Left cardiac atrium (tissue), 4 donors: Measurements from ENCODE around the gene HOXD1. TPM values are rescaled to one million over a fixed set of nuclear protein-coding genes. Genes with fewer than 3 reads are reported as not detected.

Experiments
- ATAC-seq, 2 donors: fragments of 200-7000 bp; cut with Tn5 transposase; one replicate each; pipeline ENCODE4 v1.9.1; 2020; ENCODE audit warnings: mild to moderate bottlenecking in 2 of 2, moderate library complexity in 2 of 2
- DNase-seq: peaks from one replicate; pipeline ENCODE4 v3.0.0-alpha.2; 2020
- intact Hi-C, 2 donors: fragments of 100-400 bp; cut with DNase I; formaldehyde crosslinking; loops; one replicate each; pipeline versions ENCODE4 v1.14.1 to v1.15.1; 2022 to 2023
- total RNA-seq, 2 donors: library from RNA; stranded (reverse); fragmentation: NEBNext Ultra II Directional; extraction: Animal tissue kit (Norgen Biotek cat#: 25700); gene quantifications; one replicate each; pipeline ENCODE4 v1.2.1, GENCODE V29; 2021
- donor health status: DM: no; HTN: yes; CAD: no.
- donor health status: DM: no; HTN: yes; CAD: no; lungs with severe emphysema.
- donor health status: DM: yes; HTN: yes; CAD: no.
- donor health status: Dilated cardiomyopathy.

The HOXD1 gene
- total RNA-seq, 2 donors from 2014 or later: 0.21 TPM; not detected in 1

DNA sequence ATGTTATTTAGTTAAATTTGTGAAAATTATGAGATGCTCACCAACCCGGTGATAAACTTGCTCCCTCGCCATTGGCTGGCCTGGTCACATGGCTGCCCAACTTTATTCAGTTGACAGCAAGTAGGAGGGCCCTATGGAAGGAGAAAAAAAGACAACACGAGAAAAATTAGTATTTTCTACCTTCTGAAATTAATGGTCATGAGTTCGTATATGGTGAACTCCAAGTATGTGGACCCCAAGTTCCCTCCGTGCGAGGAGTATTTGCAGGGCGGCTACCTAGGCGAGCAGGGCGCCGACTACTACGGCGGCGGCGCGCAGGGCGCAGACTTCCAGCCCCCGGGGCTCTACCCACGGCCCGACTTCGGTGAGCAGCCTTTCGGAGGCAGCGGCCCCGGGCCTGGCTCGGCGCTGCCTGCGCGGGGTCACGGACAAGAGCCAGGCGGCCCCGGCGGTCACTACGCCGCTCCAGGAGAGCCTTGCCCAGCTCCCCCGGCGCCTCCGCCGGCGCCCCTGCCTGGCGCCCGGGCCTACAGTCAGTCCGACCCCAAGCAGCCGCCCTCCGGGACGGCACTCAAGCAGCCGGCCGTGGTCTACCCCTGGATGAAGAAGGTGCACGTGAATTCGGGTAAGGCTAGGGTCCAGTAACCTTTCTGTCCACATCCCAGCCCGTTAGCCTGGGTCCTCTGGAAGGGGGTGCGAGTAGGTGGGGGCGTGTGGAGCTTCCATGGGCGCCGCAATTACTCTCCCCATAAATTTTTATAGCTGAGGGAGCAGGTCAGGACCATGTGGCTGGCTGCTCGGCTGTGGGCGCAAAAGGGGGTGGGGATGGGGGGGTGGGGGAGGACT, 36.8 kb upstream of the HOXD1 start, which contains the start of gene HOXD4:
HOXD4 (plus strand) TSS at position 109 of the 846 bp plus-strand sequence; CDS start at position 193, 84 bp downstream.
- no peak for DNase-seq
- intact Hi-C loops: no loop called here
- ATAC-seq: no peak

DNA sequence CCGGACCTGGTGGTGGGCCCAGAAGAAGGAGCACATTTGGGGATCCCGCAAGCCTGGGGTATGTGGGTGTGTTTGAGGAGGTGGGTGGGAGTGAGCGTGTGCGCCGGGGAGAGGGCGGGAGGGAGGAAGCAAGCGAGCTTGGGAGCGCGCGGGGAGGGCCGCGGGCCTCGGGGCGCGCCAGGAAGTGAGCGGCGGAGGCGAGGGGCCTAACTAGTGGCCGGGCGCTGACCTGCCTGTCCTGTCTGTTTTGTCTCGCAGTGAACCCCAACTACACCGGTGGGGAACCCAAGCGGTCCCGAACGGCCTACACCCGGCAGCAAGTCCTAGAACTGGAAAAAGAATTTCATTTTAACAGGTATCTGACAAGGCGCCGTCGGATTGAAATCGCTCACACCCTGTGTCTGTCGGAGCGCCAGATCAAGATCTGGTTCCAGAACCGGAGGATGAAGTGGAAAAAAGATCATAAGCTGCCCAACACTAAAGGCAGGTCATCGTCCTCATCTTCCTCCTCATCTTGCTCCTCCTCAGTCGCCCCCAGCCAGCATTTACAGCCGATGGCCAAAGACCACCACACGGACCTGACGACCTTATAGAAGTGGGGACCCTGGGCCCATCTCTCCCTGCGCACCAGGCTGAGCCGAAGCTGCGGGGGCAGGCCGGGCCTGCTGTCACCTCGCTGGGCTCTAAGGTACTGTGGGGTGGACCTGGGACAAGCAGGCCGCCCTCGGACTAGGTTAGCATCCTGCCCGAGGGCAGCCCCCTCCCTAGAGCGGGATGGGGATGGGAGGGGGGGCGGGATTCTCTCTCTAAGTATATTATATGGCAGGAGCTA, 35.9 kb upstream of the HOXD1 start:
- ATAC-seq: no peak
- intact Hi-C loops: no loop called here
- no peak for DNase-seq

DNA sequence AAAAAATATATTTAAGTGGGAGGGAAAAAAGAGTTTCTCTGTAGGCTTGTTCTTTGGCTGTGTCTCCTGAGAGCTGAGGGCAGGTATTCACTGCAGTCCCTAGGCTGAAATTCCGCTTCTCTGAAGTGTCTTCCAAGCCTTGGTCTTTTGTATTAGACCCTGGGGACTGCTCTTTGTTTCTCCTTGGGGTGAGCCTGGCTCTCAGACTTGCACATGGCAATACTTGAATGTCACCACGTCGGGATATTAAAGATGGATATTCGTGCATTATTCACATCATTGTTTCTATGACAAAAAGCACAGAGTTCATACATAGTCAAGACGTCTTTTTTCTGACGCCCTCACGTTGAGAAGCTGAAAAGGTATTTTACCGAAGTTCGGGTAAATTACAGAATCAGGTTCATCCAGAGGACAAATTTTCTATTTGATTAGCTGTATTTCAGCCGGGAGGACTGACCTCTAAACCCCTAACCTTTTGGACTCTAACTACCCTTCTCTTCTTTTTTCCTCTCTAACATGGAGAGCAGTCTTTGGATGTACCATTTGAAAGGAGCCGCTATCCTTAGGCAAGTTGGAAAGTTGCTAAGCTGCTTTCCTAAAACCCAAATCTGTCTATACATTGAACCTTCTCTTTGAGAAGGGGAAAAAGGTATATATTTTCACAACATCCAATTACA, 33.8 kb upstream of the HOXD1 start:
- intact Hi-C loops: no loop called here
- DNase-seq (no peak), ATAC-seq (no peak)

DNA sequence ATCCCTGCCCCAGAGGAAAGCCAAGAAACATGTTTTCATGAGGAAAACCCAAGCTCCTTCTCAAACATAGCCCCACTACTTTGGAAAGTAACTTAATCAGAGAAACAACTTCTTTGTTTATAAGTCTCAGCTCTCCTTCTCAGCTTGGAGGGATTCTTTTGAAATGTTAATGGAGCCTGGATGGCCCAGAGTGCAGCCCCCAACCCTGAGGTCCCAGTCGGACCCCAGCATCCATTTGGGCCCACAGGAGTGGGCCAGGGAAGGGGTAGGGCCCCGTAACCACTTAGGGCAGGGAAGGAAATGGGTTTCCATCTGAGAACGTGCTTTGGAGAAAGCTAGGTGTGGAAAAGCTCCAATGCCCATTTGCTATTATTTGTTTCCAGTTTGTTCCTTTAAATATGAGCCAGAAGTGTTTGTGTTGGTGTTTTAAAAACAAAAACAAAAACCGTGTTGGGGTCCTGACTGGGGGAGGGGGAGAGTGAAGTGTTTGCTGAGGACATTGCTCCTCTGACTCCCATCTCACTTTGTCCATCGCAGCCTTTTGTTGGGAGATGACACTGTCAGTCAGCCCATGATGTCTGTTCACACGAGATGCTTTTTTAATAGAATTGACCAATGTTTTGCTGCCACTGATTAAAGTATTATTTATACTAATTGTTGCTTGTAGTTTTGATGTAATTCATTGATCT, 33.0 kb upstream of the HOXD1 start:
- DNase-seq (no peak), ATAC-seq (no peak)
- intact Hi-C loops: no loop called here

DNA sequence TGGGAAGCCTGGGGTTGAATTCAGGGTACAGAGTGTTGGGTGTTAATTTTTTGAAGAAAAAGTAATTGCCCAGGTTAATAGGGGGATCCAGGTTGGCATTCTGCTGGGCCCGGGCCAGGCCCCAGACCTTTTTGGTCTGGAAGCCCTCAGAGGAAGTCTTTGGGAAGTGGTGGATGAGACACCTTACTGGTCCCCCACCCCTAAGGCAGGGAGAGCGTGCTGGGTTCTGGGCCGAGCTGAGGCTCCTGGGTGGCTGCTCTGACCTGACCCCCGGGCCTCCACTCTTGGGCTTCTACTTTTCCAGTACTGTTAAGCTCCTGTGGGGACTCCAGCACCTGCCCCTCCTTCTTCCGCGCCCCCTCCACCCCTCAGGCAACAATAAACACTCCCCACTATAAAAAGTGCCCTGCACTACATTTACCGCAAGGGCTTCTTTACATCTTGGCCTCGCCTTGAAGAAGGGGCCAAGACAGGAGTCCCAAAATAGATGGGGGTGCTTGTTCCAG, 32.1 kb upstream of the HOXD1 start:
- intact Hi-C loops: no loop called here
- ATAC-seq (no peak), DNase-seq (no peak)

DNA sequence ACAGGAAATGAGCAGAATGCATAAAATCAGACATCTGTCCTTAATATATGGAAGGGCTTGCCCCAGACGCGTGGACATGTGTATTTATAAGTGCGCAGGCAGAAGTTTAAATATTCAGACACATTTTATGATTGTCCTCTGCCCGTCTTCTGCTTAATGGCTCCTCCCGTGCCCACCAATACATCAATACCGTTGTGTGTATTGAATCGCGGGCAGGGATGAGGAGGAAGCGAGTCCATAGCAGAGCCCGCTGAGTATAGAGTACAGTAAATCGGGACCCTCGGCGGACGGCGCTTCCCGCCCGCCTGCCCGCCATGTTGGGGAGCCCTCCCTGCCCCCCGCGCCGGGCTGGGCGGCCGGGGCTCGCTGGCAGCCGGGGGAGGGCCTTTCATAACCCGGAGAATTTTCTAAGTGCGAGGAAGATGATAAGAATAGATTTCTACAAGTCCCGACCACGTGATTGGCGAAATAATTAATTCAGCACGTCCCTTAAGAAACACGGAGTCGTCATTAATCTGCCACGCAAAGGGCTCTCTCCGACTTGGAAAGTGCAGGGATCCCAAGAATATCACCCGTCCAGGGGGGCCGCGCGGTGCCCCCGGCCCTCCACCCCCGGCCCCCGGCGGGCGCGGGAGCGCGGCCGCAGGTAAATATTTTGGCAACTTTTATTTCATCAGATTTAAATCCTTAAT, 31.5 kb upstream of the HOXD1 start, which contains the start of gene HOXD3:
HOXD3 (plus strand) TSS at position 501 of the 692 bp plus-strand sequence. CDS start 11,808 bp downstream, outside the sequence.
- intact Hi-C loops: no loop called here
- DNase-seq (no peak), ATAC-seq (no peak)

DNA sequence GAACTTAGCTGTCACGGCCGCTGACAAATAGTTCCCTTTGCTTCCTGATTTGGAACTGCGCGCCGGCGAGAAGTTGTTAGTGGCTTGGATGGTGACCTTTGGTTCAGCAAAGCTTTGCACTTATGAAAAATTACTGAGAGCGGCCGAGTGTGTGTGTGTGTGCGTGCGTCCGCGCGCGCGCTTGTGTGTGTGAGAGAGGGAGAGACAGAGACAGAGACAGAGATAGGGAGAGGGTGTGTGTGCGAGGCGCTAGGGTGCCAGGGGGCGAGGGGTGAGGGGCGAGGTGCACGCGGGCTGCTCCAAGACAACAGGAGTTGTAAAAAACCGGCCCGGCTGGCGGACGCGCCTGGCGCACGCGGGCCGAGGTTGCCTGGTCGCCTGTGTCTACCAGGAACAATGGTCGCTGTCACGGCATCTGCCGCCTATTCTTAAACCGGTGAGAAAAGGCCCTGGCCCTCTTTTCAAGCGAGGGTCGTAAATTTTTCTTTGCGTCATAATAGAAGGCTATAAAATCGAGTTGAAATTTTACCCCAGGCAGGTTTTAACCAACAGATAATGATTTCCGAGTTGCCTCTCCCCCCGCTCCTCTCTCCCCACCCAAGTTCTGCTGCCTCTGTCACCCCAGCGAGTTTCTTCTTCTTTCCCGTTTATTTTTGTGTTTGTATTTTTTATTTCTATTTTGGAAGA, 30.8 kb upstream of the HOXD1 start:
- ATAC-seq: no peak
- intact Hi-C loops: no loop called here
- DNase-seq: no peak

DNA sequence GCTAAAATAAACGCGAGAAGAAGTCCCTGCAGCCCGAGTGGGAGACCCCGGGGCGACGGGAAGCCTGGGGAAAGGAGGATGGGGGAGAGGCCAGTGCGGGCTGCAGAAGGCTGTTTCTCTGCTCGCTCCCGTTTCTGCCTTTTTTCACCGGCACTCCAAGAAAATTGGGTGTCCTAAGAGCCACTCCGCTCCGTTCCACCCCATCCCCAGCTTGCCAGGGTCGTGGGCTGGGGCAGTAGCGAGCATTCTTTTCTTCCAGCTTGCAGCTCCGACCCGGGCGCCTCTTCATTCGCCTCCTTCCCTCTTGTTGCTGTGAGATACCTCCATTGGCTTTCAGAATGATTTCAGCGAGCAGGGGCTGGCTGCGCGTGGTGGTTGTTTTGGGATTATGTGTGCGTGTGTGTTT, 30.3 kb upstream of the HOXD1 start:
- intact Hi-C loops: no loop called here
- ATAC-seq (no peak), DNase-seq (no peak)

DNA sequence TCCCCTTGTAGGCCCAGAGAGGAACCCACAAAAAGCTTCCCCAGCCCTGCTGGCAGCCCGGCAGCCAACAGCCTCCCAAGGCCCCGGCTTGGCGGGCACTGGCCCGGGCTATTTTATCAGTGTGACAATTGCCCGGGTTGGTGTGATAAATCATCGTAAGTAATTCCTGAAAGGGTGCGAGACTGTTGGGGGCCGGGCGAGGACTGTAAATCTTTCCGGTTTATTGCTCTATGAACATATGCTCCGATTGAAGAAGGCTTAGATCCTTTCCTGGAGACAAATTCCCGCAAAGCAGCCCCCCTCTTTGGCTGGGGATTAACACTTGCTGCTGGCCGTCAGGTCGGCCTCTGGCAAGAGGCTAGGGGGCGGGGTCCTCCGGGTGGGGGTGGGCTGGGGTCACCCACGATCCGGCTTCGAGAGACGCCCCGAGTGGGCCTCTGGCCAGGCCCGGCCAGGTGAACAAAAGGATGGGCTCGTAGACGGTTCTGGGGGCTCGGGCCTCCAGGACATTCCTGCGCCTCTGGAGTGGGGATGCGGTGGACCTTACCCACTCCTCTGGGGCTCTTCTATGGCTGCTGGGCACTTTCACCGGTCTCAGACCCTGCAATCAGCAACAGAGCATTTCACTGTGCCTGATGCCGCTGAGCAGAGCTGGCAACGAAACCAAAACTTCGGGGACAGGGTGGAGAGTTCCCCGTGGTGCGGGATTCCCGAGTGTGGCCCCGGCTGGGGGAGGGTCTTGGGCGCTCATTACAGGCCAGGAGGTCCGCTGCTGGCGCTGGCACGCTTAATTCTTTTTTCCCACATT, 29.4 kb upstream of the HOXD1 start:
- ATAC-seq: no peak
- intact Hi-C loops: no loop called here
- no peak for DNase-seq

DNA sequence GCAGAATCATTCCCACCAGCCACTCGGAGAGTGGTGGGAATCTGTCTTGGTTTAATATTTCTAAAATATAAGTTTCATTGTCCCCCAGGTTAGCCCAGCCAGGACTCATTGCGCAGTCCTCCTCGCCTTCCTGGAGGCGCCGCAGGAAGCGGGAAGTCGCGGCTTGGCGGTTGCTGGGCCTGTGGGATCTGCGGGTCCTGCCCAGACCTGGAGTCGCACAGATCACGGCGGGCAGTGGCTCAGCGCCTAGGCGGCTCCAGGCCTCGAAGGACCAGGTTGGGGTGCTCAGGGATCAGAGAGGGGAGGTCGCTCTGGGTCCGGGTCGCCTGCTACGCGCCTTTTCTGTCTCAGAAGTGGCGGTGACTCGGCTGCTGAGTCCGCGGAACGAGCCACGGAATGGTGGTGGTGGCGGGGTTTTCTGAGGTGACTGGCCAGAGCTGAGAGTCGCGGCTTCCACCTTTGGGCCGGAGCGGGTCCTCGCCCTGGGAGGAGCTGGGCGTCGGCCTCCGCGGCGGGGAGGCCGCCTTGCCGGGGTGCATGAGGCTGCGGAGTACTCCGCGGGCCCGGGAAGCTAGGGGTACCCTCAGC, 28.7 kb upstream of the HOXD1 start:
- no peak for ATAC-seq
- intact Hi-C loops: no loop called here

DNA sequence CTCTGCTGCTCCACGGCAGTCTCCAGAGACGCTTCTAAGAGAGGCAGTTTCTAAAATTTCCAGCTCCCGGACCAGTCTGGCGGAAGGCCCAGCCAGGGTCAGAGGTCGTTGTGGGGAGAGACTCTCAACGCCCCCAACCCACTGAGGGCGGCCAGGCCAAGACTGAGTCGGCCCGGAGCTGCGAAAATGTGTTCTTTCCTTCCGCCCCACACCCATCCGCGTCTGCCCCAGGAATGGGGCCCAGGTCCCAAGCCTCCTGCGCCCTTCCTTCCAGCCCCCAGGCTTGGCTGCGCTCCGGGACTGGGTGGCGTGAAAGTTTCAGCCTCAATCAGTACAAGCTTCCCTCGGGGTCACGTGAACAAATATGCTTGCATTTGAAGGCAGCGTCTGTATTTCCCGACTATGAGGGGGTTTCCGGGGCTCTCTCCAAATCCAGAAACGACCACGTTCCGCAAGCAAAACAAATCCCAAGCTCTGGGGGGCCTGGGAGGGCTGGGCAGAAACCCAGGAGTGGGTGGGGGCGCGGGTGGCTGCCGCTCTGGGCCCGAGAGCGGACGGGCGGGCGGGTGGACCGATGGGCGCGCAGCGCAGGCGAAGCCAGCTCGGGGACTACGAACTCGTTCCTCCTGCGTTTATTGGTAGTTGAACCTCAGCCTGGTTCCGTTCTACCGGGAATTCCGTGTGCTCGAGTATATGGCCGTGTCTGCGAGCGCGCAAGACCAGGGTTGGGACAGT, 28.1 kb upstream of the HOXD1 start:
- ATAC-seq (peak in 1 of 2 donors; percentile 21), DNase-seq (no peak)
- intact Hi-C loops: no loop called here

More for the DNA sequence above, 28.7 kb upstream of the HOXD1 start:
- DNase-seq: no peak

DNA sequence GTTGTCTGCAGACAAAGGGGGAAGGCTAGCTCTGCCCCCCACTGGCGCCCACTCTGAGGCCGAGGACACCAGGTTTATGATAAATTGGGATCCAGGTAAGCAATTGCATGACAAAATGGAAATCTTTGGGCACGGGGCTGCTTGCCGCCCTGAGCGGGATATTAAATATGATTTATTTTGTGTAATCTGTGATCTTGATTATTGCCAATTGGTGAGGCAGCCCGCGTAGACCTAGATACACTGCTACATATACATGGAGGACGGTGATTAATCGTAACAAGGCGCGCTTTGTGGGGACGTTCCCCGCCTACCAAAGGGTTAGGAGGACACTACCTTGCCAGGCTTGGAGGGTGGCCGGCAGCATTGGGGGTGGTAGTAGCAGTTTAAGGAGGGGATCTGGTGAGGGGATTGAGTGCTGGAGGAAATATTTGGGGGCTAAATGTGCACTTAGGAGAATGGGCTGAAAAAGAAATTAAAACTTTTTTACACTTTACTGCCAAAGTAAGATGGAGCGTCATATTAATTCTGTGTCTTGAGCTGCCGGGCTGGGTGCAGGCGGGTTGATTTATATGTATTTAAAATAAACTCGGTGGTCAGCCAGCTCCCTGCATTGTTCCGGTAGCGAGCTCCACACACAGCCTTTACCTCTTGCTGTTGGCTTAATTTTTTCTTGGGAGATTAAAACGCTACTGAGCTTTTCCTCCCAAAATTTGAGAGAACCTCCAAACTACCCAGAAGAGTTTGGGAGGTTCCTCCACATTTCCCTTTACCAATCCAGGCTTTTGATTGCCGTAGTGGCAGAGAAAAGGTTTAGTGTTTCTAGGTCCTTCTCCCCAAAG, 27.3 kb upstream of the HOXD1 start:
- DNase-seq (no peak), ATAC-seq (no peak)
- intact Hi-C loops: no loop called here

DNA sequence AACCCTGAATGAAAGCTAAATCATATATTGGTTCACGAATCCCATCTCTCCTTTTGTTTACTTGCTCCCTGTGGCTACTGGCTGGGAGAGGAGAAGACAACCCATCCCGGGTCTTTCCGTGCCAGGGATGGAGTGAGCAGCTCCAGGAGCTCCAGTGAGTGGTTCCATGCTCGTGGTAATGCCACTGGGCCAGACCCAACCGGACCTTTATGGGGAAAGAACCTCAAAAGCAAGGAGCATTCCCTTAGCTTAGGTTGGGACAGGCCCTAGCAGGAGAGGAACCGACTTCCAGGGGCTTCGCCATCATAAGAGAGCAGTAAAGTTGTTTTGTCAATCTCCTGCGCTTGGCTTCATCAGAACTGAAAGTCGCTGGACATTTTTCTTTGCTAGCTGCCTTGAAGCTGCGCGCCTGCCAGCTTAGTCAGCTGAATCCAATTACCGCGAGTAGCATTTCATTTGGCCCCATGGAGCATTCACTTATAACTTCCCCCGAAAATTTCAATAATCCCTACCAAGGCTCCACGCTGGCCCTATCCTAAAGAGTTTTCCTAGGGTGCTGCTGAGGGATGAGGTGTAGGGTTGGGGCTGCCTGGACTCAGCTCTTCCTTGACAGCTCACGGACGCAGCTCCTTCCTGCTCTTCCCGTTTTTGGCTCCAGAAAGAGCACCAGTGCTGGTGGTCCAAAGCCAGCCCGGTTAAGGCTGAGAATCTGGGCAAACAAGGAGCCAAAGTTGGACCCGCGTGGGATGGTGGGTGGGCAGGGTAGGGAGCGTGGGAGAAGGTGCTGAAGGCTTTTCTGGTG, 26.4 kb upstream of the HOXD1 start:
- DNase-seq (no peak), ATAC-seq (peak in 1 of 2 donors; percentile 25)
- intact Hi-C loops: no loop called here
